ENCODE data around the gene SPARC.

SPARC gene

GRCh38 chr5:151615431-151615830, 71.3 kb downstream of the SPARC start:
- Histone ChIP-seq H3K4me3 (ENCODE audit: low read depth in 1 of 2, low read length in 2 of 2) (no peak overlapping the region), H3K9me3 (ENCODE audit: control insufficient read depth in 1 of 2, low read length in 2 of 2) (no peaks in the 10 kb centered on the region), H3K36me3 (ENCODE audit: control insufficient read depth in 1 of 2, insufficient read depth in 2 of 2, low read length in 2 of 2) (no peaks in the 10 kb centered on the region), H3K27ac (ENCODE audit: low read length) (no peak overlapping the region), H3K27me3 (ENCODE audit: low read depth, low read length) (no peaks in the 10 kb centered on the region), H3K4me1 (ENCODE audit: control insufficient read depth in 1 of 2, insufficient read depth in 2 of 2, low read length in 2 of 2) (no peaks in the 10 kb centered on the region)

GRCh38 chr5:151614565-151614964, 72.2 kb downstream of the SPARC start:
- no peaks in the 10 kb centered on the region for H3K27me3 ChIP-seq (ENCODE audit: low read depth, low read length)

GRCh38 chr5:151612689-151613427, 73.9 kb downstream of the SPARC start:
- H3K4me1 ChIP-seq (ENCODE audit: control insufficient read depth in 1 of 2, insufficient read depth in 2 of 2, low read length in 2 of 2): no peaks in the 10 kb centered on the region
- no peaks in the 10 kb centered on the region for H3K27me3 ChIP-seq (ENCODE audit: low read depth, low read length)
- no peak overlapping the region for H3K27ac ChIP-seq (ENCODE audit: low read length)
- no peaks in the 10 kb centered on the region for H3K36me3 ChIP-seq (ENCODE audit: control insufficient read depth in 1 of 2, insufficient read depth in 2 of 2, low read length in 2 of 2)
- no peak overlapping the region for H3K4me3 ChIP-seq (ENCODE audit: low read depth in 1 of 2, low read length in 2 of 2)
- no peaks in the 10 kb centered on the region for H3K9me3 ChIP-seq (ENCODE audit: control insufficient read depth in 1 of 2, low read length in 2 of 2)

More at GRCh38 chr5:151614565-151614964, 72.2 kb downstream of the SPARC start:
- Histone ChIP-seq H3K4me3 (ENCODE audit: low read depth in 1 of 2, low read length in 2 of 2) (no peak overlapping the region), H3K9me3 (ENCODE audit: control insufficient read depth in 1 of 2, low read length in 2 of 2) (no peaks in the 10 kb centered on the region), H3K4me1 (ENCODE audit: control insufficient read depth in 1 of 2, insufficient read depth in 2 of 2, low read length in 2 of 2) (no peaks in the 10 kb centered on the region), H3K36me3 (ENCODE audit: control insufficient read depth in 1 of 2, insufficient read depth in 2 of 2, low read length in 2 of 2) (no peaks in the 10 kb centered on the region), H3K27ac (ENCODE audit: low read length) (no peak overlapping the region)

- Histone ChIP-seq H3K4me3 (ENCODE audit: low read depth in 1 of 2, low read length in 2 of 2) (no peak overlapping the region), H3K9me3 (ENCODE audit: control insufficient read depth in 1 of 2, low read length in 2 of 2) (no peaks in the 10 kb centered on the region), H3K27me3 (ENCODE audit: low read depth, low read length) (no peaks in the 10 kb centered on the region), H3K36me3 (ENCODE audit: control insufficient read depth in 1 of 2, insufficient read depth in 2 of 2, low read length in 2 of 2) (no peaks in the 10 kb centered on the region), H3K4me1 (ENCODE audit: control insufficient read depth in 1 of 2, insufficient read depth in 2 of 2, low read length in 2 of 2) (no peaks in the 10 kb centered on the region), H3K27ac (ENCODE audit: low read length) (no peak overlapping the region)
Observed at GRCh38 chr5:151611127-151611775, 75.5 kb downstream of the SPARC start.

All from muscle layer of duodenum (tissue), 2 donors.